GM19239 (cell line): ENCODE results near the gene PNMA8C.
"Not testable (repeated sequence)": the region's sequence is repeated elsewhere in the genome, so short reads cannot be mapped to it uniquely, and the experiment has no call there.

ENCODE experiments used
- DNase-seq: peaks from one replicate; pipeline ENCODE4 v3.0.0; 2011; ENCODE audit warnings: low spot score; ENCODE audit not compliant: insufficient read length
- FAIRE-seq: peaks from 2 replicates; lab custom pipeline; 2011; peaks lifted over from hg19 to GRCh38; lab: Jason Lieb, UNC

PNMA8C gene

GRCh38 chr19:46391296-46392251, 37.2 kb downstream of the PNMA8C start:
- FAIRE-seq (no peak), DNase-seq (no peak)

- DNase-seq, result no peak
- FAIRE-seq, result no peak
Measured at GRCh38 chr19:46390866-46391265, 37.9 kb downstream of the PNMA8C start.

GRCh38 chr19:46390121-46390858, 38.4 kb downstream of the PNMA8C start:
- DNase-seq (no peak), FAIRE-seq (no peak)

- FAIRE-seq (no peak), DNase-seq (no peak)
Measured at GRCh38 chr19:46388311-46389095, 40.2 kb downstream of the PNMA8C start.

- FAIRE-seq (no peak), DNase-seq (no peak)
Measured at GRCh38 chr19:46387713-46388130, 41.0 kb downstream of the PNMA8C start.

- FAIRE-seq, result no peak
- DNase-seq, result no peak
Measured at GRCh38 chr19:46386996-46387712, 41.6 kb downstream of the PNMA8C start.

GRCh38 chr19:46386151-46386550, 42.6 kb downstream of the PNMA8C start:
- DNase-seq (no peak), FAIRE-seq (no peak)

- FAIRE-seq (no peak), DNase-seq (no peak)
Measured at GRCh38 chr19:46385636-46386035, 43.1 kb downstream of the PNMA8C start.

GRCh38 chr19:46384396-46384795, 44.3 kb downstream of the PNMA8C start:
- no peak for FAIRE-seq

GRCh38 chr19:46383846-46384245, 44.9 kb downstream of the PNMA8C start:
- DNase-seq (no peak), FAIRE-seq (no peak)

More at GRCh38 chr19:46384396-46384795, 44.3 kb downstream of the PNMA8C start:
- no peak for DNase-seq

GRCh38 chr19:46383171-46383815, 45.4 kb downstream of the PNMA8C start:
- DNase-seq (no peak), FAIRE-seq (no peak)

- DNase-seq, result no peak
- no peak for FAIRE-seq
Measured at GRCh38 chr19:46381756-46382345, 46.9 kb downstream of the PNMA8C start.

- DNase-seq (no peak), FAIRE-seq (no peak)
Measured at GRCh38 chr19:46381346-46381745, 47.4 kb downstream of the PNMA8C start.

GRCh38 chr19:46380690-46381089, 48.0 kb downstream of the PNMA8C start:
- FAIRE-seq, result no peak
- no peak for DNase-seq

- FAIRE-seq, result no peak
- no peak for DNase-seq
Measured at GRCh38 chr19:46378268-46378667, 50.5 kb downstream of the PNMA8C start.

GRCh38 chr19:46376241-46377153, 52.2 kb downstream of the PNMA8C start:
- FAIRE-seq, result no peak
- no peak for DNase-seq

- DNase-seq, FAIRE-seq: not testable (repeated sequence)
Measured at GRCh38 chr19:46375476-46376067, 53.2 kb downstream of the PNMA8C start.
